Panc1 (cell line): ENCODE results near the gene PLPPR2. TPM values are rescaled to one million over a fixed set of nuclear protein-coding genes. Genes with fewer than 3 reads are reported as not detected.

Experiments used
- ATAC-seq: fragments of 200-7000 bp; cut with Tn5 transposase; 2 replicates; pipeline ENCODE4 v1.9.1; 2020; ENCODE audit warnings: mild to moderate bottlenecking, moderate library complexity
- BruUV-seq: library from RNA; stranded (reverse); fragments of 400-500 nt; replicated peaks from 2 replicates; lab custom pipeline; 2021; lab: Mats Ljungman, UMichigan
- CTCF ChIA-PET: fragments of 300-600 bp; sonication (Branson Sonifier 250); formaldehyde crosslinking; loops from one replicate; lab custom pipeline; 2022; ENCODE audit warnings: antibody characterized with exemption; lab: Charles Lee
- POLR2A ChIA-PET: fragments of 300-600 bp; sonication (Branson Sonifier 250); formaldehyde crosslinking; loops from one replicate; lab custom pipeline; 2022; ENCODE audit warnings: antibody characterized with exemption; lab: Charles Lee
- DNase-seq: peaks from one replicate; pipeline ENCODE4 v3.0.0-alpha.2; 2010; ENCODE audit warnings: low read depth, low spot score
- H3K27ac ChIP-seq: 2 replicates; pipeline ENCODE4 v1.5.1; 2011; ENCODE audit warnings: mild to moderate bottlenecking, low read length, inconsistent platforms
- H3K27me3 ChIP-seq: fragments of 200-500 bp; sonication (Bioruptor generic); 2 replicates; pipeline ENCODE4 v1.6.0; 2014; ENCODE audit warnings: low read length, inconsistent platforms; ENCODE audit not compliant: control insufficient read depth, insufficient read depth
- H3K36me3 ChIP-seq: fragments of 200-500 bp; sonication (Bioruptor generic); 2 replicates; pipeline ENCODE4 v1.5.1; 2014; ENCODE audit warnings: inconsistent platforms, mild to moderate bottlenecking, low read length, moderate library complexity; ENCODE audit not compliant: control insufficient read depth, insufficient read depth
- H3K4me1 ChIP-seq: 2 replicates; pipeline ENCODE4 v1.5.1; 2011; ENCODE audit warnings: inconsistent platforms, mild to moderate bottlenecking, low read length, moderate library complexity; ENCODE audit not compliant: control insufficient read depth, insufficient read depth
- H3K4me3 ChIP-seq, 2 experiments: 2 replicates each; pipeline ENCODE4 v1.5.1; 2011 to 2012; ENCODE audit warnings: low read depth in 2 of 2, low read length in 2 of 2, mild to moderate bottlenecking in 2 of 2, inconsistent platforms in 1 of 2, moderate library complexity in 1 of 2
- H3K9me3 ChIP-seq: fragments of 200-500 bp; sonication (Bioruptor generic); 2 replicates; pipeline ENCODE4 v1.5.1; 2014; ENCODE audit warnings: low read depth, mild to moderate bottlenecking, inconsistent platforms, low read length, moderate library complexity; ENCODE audit not compliant: control insufficient read depth, insufficient read depth
- CTCF ChIP-seq: fragments of 450-650 bp; IDR thresholded peaks from 2 replicates; pipeline ENCODE4 v1.5.1; 2017; ENCODE audit warnings: mild to moderate bottlenecking
- POLR2AphosphoS5 ChIP-seq: IDR thresholded peaks from 2 replicates; pipeline ENCODE4 v1.6.1; 2012; ENCODE audit warnings: mild to moderate bottlenecking, low read depth, low read length, moderate library complexity
- REST ChIP-seq, 2 experiments: IDR thresholded peaks; 2 replicates each; pipeline ENCODE4 v1.6.1; 2011 to 2012; ENCODE audit warnings: low read depth in 2 of 2, control low read depth in 1 of 2, low read length in 1 of 2, mild to moderate bottlenecking in 1 of 2, moderate library complexity in 1 of 2; ENCODE audit not compliant: insufficient read depth in 1 of 2
- SIN3A ChIP-seq: IDR thresholded peaks from 2 replicates; pipeline ENCODE4 v1.6.1; 2012; ENCODE audit warnings: low read depth, mild to moderate bottlenecking, low read length, moderate library complexity, borderline replicate concordance; ENCODE audit not compliant: insufficient read depth
- TCF7L2 ChIP-seq: IDR thresholded peaks from 2 replicates; pipeline ENCODE4 v1.6.1; 2011; ENCODE audit warnings: mild to moderate bottlenecking, low read depth, low read length, inconsistent platforms
- in situ Hi-C: cut with HindIII; loops from 2 replicates; pipeline ENCODE4 v1.10.0; 2016; ENCODE audit warnings: low sequenced_read_pairs, low pct_unique_long_range_greater_than_20kb
- intact Hi-C: fragments of 100-400 bp; cut with micrococcal nuclease; formaldehyde crosslinking; loops from one replicate; pipeline ENCODE4 v1.10.0; 2022; ENCODE audit not compliant: unreplicated experiment
- total RNA-seq: library from RNA; stranded (reverse); gene quantifications from one replicate; pipeline ENCODE4 v1.2.1, GENCODE V29; 2021; ENCODE audit not compliant: unreplicated experiment

PLPPR2 gene
- total RNA-seq, 1 experiment from 2014 or later: 43.3 TPM

GRCh38 chr19:11364296-11364904 lies 9.2 kb downstream of the PLPPR2 start:
- POLR2A ChIA-PET: no interaction called here
- Histone ChIP-seq H3K9me3 (no peaks in the 10 kb centered on the region), H3K36me3 (no peaks in the 10 kb centered on the region), H3K4me3 (no peak overlapping the region), H3K4me1 (no peaks in the 10 kb centered on the region), H3K27me3 (no peaks in the 10 kb centered on the region), H3K27ac (no peak overlapping the region)
- CTCF ChIA-PET: interaction anchor here (0.6 kb wide), 1 partner anchor 145 kb away, joined by 4 read pairs; no protein-coding TSS in a partner anchor
- DNase-seq (no peak), ATAC-seq (no peak)
- TF ChIP-seq TCF7L2 (no peak), POLR2AphosphoS5 (no peak), REST (IDR thresholded peaks at IDR 0.05; ENCODE audit: insufficient read depth in 1 of 2, low read depth in 2 of 2, low read length in 1 of 2) (no peak), CTCF (no peak), SIN3A (no peak)
- intact Hi-C loops: no loop called here
- BruUV-seq: no TSS peak
- in situ Hi-C loops: no loop called here

- DNase-seq: no peak
- no peak for TF ChIP-seq SIN3A
- TF ChIP-seq POLR2AphosphoS5: no peak
- TF ChIP-seq CTCF: no peak
- TF ChIP-seq TCF7L2: no peak
- no peak for TF ChIP-seq REST (IDR thresholded peaks at IDR 0.05; ENCODE audit: insufficient read depth in 1 of 2, low read depth in 2 of 2, low read length in 1 of 2)
- CTCF ChIA-PET: no interaction called here
- POLR2A ChIA-PET: no interaction called here
- no peaks in the 10 kb centered on the region for H3K9me3 ChIP-seq
- no peaks in the 10 kb centered on the region for H3K4me1 ChIP-seq
- in situ Hi-C loops: no loop called here
- no peak for ATAC-seq
- no peak overlapping the region for H3K4me3 ChIP-seq
- H3K36me3 ChIP-seq: no peaks in the 10 kb centered on the region
- intact Hi-C loops: no loop called here
- H3K27ac ChIP-seq: no peak overlapping the region
- TSS peak; percentile 89 for BruUV-seq
- no peaks in the 10 kb centered on the region for H3K27me3 ChIP-seq
Observed at GRCh38 chr19:11364935-11365334, 9.7 kb downstream of the PLPPR2 start.
